DND-41 (cell line): ENCODE data around the gene THRB.

Experiments
- EZH2 ChIP-seq: IDR thresholded peaks from 3 replicates; pipeline ENCODE4 v1.6.1; 2012; ENCODE audit warnings: borderline replicate concordance, low read depth, mild to moderate bottlenecking, moderate library complexity, low read length, inconsistent platforms; ENCODE audit not compliant: severe bottlenecking
- TF ChIP-seq, protein P1 (sequence below): IDR thresholded peaks from 2 replicates; pipeline ENCODE4 v1.5.1; 2012; ENCODE audit warnings: borderline replicate concordance, low read length, moderate library complexity, mild to moderate bottlenecking; ENCODE audit not compliant: poor library complexity, severe bottlenecking; ENCODE audit errors: extremely low read depth

DNA sequence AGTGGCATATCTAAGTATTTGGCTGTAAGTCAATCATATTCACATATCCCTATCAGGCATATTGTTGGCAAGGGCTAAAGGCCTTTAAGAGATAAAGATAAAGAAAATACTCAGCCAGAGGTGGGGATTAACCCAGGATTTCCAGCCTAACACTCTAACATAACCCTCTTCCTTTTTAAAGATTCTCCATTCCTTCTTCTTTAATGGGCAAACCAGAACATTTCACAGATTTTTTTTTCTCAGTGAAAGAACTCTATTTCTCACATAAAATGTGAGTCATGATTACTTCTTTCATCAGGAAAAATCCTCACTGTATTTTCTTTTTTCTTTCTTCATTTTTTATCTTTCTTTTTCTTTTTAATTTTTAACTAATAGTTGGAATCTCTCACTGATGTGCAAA is 349.2 kb downstream of the THRB start:
- TF ChIP-seq, protein P1, sequence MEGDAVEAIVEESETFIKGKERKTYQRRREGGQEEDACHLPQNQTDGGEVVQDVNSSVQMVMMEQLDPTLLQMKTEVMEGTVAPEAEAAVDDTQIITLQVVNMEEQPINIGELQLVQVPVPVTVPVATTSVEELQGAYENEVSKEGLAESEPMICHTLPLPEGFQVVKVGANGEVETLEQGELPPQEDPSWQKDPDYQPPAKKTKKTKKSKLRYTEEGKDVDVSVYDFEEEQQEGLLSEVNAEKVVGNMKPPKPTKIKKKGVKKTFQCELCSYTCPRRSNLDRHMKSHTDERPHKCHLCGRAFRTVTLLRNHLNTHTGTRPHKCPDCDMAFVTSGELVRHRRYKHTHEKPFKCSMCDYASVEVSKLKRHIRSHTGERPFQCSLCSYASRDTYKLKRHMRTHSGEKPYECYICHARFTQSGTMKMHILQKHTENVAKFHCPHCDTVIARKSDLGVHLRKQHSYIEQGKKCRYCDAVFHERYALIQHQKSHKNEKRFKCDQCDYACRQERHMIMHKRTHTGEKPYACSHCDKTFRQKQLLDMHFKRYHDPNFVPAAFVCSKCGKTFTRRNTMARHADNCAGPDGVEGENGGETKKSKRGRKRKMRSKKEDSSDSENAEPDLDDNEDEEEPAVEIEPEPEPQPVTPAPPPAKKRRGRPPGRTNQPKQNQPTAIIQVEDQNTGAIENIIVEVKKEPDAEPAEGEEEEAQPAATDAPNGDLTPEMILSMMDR: no peak
- no peak for TF ChIP-seq EZH2
